ENCODE measurements around the gene TBRG1. TPM values are rescaled to one million over a fixed set of nuclear protein-coding genes. Genes with fewer than 3 reads are reported as not detected.

TBRG1 gene
- polyA plus RNA-seq, 4 donors: 25.7 to 42.6 (median 32.0) TPM

DNA sequence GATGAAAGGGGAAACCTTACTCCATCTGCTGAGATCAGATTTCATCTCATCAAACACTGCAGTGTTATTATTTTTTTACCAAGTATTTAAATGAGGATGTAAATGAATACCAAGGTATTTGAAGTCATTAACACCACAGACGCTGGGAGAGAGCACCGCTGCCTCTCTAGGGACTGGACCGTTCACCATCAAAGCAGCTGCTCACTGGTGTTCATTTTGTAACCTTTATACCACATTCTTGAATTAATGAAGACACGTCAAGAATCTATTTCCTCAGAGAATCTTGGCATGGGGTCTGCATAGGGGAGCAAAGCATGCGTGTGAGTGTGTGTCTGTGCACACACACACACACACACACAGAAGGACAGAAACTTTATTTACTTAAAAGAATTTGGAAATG, 35.2 kb downstream of the TBRG1 start:
- DNase-seq (ENCODE audit: low read depth in 4 of 4, low spot score in 2 of 4): no peak

DNA sequence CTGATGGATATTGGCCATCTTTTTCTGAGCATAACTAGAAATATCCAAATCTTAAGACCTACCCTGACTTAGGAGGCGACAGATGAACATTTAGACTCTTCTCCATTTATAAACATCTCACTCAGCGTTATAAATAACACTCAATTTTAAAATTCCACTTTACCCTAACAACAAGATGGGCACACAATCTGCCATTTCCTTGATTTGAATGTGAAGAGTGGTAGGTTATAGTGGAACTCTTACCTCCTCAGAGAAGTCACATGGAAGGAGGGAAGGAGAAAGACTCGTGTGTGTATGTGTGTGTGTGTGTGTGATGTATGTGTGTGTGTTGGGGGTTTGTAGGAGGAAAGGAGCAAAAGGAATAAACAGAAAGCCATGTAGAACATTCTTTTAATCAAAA, 35.8 kb downstream of the TBRG1 start:
- DNase-seq (ENCODE audit: low read depth in 4 of 4, low spot score in 2 of 4): no peak

- DNase-seq (ENCODE audit: low read depth in 4 of 4, low spot score in 2 of 4): no peak
Measured at GRCh38 chr11:124658986-124659385, 36.3 kb downstream of the TBRG1 start.

DNA sequence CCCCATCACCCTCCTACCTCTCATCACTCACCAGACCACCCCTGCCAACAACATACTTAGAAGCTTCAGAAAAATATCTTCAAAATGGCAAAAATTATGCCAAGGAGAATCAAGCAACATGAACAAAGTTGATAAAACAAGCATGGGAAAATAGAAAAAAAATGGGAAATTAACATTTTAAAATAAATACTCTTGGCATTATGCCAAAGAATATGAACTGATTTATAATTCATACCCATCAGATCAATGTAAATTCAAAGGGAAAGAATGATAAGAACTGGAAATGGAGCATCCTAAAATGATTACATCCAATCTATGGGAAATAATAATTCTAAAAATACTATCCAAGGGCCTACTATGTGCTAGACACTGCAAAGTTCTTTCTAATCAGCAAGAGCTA, 38.9 kb downstream of the TBRG1 start:
- DNase-seq (ENCODE audit: low read depth in 4 of 4, low spot score in 2 of 4): no peak

- DNase-seq (ENCODE audit: low read depth in 4 of 4, low spot score in 2 of 4): no peak
Measured at GRCh38 chr11:124662106-124662505, 39.4 kb downstream of the TBRG1 start.

DNA sequence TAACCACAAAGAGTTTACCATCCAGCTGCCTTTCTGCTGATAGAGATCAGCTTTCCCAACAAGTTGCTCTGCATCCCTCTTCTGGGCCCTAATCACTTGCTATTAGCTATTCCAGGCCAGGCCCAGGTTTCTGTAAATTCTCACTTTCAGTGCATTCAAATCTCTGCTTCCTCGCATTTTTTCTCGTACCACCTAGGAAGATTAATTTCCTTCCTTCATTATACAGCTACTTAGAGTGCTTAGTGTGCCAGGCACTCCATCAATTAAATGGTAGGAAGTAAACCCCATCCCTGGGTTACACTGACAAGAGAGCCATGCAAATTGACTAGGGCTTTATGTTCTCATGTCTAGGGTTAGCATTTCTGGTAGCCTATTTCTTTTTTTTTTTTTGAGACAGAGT, 41.2 kb downstream of the TBRG1 start:
- DNase-seq (ENCODE audit: low read depth in 4 of 4, low spot score in 2 of 4): no peak

- no peak for DNase-seq (ENCODE audit: low read depth in 4 of 4, low spot score in 2 of 4)
Measured at GRCh38 chr11:124667601-124668000, 44.9 kb downstream of the TBRG1 start.

DNA sequence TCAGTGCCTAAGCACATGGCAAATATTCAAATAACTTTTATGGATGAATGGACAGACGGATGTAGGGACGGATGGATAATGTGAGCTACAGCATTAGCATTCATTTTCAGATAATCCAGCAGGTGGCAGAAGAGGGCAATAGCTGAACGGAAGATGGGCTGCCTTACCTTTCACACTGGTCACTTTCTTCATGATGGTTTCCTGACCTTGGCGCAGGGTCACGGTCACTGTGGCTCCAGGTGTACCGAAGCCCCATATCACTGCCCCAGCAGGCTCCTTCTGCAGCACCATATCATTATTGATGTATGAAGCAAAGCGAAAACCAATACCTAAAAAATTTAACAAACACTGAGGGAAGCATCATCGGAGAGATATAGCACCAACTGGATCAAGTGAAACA, 46.5 kb downstream of the TBRG1 start:
- DNase-seq (ENCODE audit: low read depth in 4 of 4, low spot score in 2 of 4): peak in 1 of 4 donors; percentile 23

DNA sequence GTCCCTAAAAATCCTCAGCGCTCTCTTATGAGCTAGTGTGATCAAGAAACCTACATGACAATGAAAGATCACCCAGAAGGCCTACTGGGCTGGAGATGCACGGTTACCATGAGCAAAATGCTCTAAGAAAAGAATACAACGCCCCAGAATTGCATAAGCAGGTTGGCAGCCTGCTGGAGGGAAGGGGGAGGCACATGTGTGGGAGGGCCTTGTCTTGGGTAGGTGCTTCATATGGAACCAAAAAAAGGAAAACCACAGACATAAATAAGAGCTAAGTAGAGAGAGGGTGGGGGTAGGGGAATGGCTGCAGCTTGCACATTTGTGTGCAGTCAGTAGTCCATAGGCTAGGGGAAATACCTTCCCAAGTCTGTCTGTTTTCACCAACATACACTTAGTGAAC, 48.1 kb downstream of the TBRG1 start:
- no peak for DNase-seq (ENCODE audit: low read depth in 4 of 4, low spot score in 2 of 4)

GRCh38 chr11:124672536-124673215, 50.0 kb downstream of the TBRG1 start:
- DNase-seq (ENCODE audit: low read depth in 4 of 4, low spot score in 2 of 4): no peak

DNA sequence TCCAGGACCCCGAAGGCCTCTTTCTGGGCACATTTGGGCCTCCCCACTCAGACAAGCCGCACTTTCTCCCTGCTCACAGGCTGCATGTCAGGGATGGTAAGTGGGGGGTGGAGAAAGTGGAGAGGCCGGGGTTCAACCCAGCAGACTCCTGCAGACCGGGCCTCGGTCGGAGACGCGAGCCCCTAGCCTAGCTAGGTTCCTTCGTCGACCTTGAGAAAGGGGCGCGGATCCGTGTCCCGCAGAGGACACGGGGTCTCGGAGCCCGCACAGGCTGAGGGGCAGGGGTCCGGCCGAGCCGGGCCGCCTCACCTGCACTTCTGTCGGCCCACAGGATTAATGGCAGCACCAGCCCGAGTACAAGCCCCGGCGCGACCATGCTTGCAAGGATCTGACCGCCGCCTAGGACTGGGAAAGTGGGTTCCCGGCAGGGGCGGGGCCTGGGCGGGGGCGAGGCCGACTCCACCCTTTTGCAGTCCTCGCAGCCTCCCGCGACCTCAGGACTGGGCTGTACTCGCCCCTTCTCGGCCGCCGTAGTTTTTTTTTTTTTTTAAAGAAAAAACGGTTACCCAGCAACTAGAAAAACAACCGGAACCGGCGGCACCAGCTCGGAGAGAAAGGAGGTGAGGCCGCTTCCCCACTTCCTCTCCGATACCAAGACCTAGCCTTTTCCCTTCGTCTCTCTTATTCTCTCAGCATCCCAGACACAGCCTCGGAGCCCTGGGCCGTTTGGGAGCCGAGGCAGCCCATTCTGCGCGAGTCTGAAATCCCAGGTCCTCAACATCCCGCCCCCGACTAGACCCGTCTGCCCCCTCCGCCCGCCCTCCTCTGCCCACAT, 50.9 kb downstream of the TBRG1 start, which contains the start of the genes SIAE and SPA17:
TSS of gene SIAE (minus strand) at position 407 of the 835 bp plus-strand sequence. CDS start at position 376, 31 bp downstream.
TSS of gene SPA17 (plus strand) at position 572 of the 835 bp plus-strand sequence. CDS start 1,361 bp downstream, outside the sequence.
- DNase-seq (ENCODE audit: low read depth in 4 of 4, low spot score in 2 of 4): peak; percentile 83 to 92 (median 88)

DNA sequence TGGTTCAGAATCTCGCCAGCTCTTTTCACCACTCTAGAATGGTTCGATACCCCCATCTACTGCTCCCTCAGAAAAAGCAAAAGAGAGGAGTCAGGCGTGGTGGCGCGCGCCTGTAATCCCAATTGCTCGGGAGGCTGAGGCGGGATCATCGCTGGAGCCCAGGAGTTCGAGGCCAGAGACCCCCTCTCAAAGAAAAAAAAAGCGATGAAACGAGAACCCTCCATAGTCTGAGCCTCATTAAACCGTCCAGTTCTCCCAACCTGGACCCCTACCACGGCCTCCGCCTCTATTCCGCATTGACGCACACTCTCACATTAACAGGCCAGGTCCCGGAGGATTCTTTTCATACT, 51.5 kb downstream of the TBRG1 start:
- no peak for DNase-seq (ENCODE audit: low read depth in 4 of 4, low spot score in 2 of 4)

- no peak for DNase-seq (ENCODE audit: low read depth in 4 of 4, low spot score in 2 of 4)
Measured at GRCh38 chr11:124674571-124674970, 51.9 kb downstream of the TBRG1 start.

DNA sequence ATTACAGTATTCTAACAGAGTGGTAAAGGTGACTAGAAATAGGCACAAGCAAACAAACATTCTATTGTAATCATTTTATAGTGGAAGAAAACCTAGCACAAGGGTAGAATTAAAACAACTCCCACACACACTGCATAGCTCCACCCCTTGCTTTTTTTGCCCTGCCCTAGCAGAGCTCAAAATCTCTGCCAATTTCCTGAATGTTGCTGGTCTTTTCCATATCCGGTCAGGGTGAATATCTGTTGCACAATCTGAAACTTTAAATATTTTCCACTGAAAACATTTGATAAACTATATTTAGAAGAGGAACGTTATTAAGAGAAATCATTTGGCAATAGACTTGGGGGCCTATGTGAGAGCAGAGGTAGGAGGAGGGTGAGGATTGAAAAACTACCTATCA, 53.7 kb downstream of the TBRG1 start:
- DNase-seq (ENCODE audit: low read depth in 4 of 4, low spot score in 2 of 4): no peak

- DNase-seq (ENCODE audit: low read depth in 4 of 4, low spot score in 2 of 4): no peak
Measured at GRCh38 chr11:124678416-124678815, 55.8 kb downstream of the TBRG1 start.

GRCh38 chr11:124681421-124681820, 58.8 kb downstream of the TBRG1 start:
- no peak for DNase-seq (ENCODE audit: low read depth in 4 of 4, low spot score in 2 of 4)

GRCh38 chr11:124682443-124682842, 59.8 kb downstream of the TBRG1 start:
- DNase-seq (ENCODE audit: low read depth in 4 of 4, low spot score in 2 of 4): no peak

Other genes starting within 250 kb of the TBRG1 start
- not detected for gene OR8B2, start 238.4 kb upstream of the TBRG1 start, polyA plus RNA-seq (ENCODE audit: insufficient read length in 4 of 4)
- not detected for gene OR8B3, start 223.8 kb upstream of the TBRG1 start, polyA plus RNA-seq (ENCODE audit: insufficient read length in 4 of 4)
- not detected for gene OR8B4, start 198.0 kb upstream of the TBRG1 start, polyA plus RNA-seq (ENCODE audit: insufficient read length in 4 of 4)
- under 1 TPM in 2 of 4 donors, not detected in 2; 0.03 to 0.07 TPM for gene OR8B8, start 177.2 kb upstream of the TBRG1 start, polyA plus RNA-seq (ENCODE audit: insufficient read length in 4 of 4)
- not detected for gene OR8B12, start 79.2 kb upstream of the TBRG1 start, polyA plus RNA-seq (ENCODE audit: insufficient read length in 4 of 4)
- under 1 TPM in 2 of 4 donors, not detected in 2; 0.03 TPM for gene OR8A1, start 52.9 kb upstream of the TBRG1 start, polyA plus RNA-seq (ENCODE audit: insufficient read length in 4 of 4)
- gene PANX3, start 11.4 kb upstream of the TBRG1 start, polyA plus RNA-seq (ENCODE audit: insufficient read length in 4 of 4): not detected
- 10 to 100 TPM; 28.2 to 35.3 (median 32.1) TPM for gene SIAE, start 50.9 kb downstream of the TBRG1 start, polyA plus RNA-seq (ENCODE audit: insufficient read length in 4 of 4)
- gene SPA17, start 51.0 kb downstream of the TBRG1 start, polyA plus RNA-seq (ENCODE audit: insufficient read length in 4 of 4): 10 to 100 TPM; 18.3 to 24.0 (median 20.2) TPM
- gene NRGN, start 117.1 kb downstream of the TBRG1 start, polyA plus RNA-seq (ENCODE audit: insufficient read length in 4 of 4): 10 to 100 TPM; 13.9 to 27.5 (median 20.9) TPM
- 10 to 100 TPM in 1 of 4 donors, 1 to 10 TPM in 3; 5.3 to 10.7 (median 8.7) TPM for gene VSIG2, start 129.4 kb downstream of the TBRG1 start, polyA plus RNA-seq (ENCODE audit: insufficient read length in 4 of 4)
- gene ESAM, start 139.4 kb downstream of the TBRG1 start, polyA plus RNA-seq (ENCODE audit: insufficient read length in 4 of 4): 10 to 100 TPM; 61.9 to 73.2 (median 72.7) TPM
- 10 to 100 TPM; 24.3 to 47.6 (median 33.8) TPM for gene MSANTD2, start 177.5 kb downstream of the TBRG1 start, polyA plus RNA-seq (ENCODE audit: insufficient read length in 4 of 4)
- 10 to 100 TPM; 16.7 to 35.1 (median 26.3) TPM for gene ROBO3, start 242.6 kb downstream of the TBRG1 start, polyA plus RNA-seq (ENCODE audit: insufficient read length in 4 of 4)

Data from left renal cortex interstitium (tissue), 4 donors.